Activated CD4-positive, alpha-beta T cell treated with anti-CD3 and anti-CD28 coated beads for 4 hours (primary cell): ENCODE results near the gene GAS7.

Experiments used
- DNase-seq, 2 donors: peaks; one replicate each; pipeline ENCODE4 v3.0.0-alpha.2; 2020

Gene GAS7

DNA sequence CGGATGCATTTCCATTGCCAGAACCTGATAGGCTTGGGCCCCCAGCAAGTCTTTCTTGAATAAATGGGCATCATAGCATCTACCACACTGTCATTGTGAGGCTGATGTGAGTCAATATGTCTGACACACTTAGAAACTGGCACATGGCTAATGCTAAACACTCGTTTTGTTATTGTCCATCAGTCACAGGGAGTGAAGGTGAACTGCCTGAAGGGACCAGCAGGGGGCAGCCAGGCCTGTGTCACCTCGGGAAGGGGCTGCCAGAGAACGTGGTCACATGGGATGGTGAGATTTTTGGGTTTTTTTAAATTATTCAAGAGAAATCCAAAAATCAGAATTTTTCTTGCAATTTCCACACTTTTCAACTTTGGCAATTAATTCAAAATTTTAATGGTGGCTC lies 292.5 kb downstream of the GAS7 start:
- no peak for DNase-seq

DNA sequence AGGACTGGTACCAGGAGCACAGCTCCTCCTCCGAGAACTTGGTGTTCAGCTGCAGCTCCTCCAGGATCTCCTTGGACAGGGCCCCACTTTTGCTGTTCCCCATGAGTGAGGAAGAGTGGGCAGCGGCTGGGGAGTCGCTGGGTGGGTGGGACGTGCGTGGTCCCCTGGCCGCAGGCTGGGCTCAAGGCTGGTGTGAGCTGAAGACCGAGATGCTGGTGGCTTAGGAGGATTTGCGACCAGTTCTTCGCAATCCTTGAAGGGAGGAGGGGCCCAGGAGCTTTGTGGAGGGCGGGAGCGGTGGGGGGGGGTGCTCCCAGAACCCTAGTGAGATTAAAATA lies 293.4 kb downstream of the GAS7 start, which contains the start of gene RCVRN:
Gene RCVRN (minus strand): TSS at position 194 of the 338 bp plus-strand sequence. CDS start 91 bp downstream, at position 103.
- no peak for DNase-seq

DNA sequence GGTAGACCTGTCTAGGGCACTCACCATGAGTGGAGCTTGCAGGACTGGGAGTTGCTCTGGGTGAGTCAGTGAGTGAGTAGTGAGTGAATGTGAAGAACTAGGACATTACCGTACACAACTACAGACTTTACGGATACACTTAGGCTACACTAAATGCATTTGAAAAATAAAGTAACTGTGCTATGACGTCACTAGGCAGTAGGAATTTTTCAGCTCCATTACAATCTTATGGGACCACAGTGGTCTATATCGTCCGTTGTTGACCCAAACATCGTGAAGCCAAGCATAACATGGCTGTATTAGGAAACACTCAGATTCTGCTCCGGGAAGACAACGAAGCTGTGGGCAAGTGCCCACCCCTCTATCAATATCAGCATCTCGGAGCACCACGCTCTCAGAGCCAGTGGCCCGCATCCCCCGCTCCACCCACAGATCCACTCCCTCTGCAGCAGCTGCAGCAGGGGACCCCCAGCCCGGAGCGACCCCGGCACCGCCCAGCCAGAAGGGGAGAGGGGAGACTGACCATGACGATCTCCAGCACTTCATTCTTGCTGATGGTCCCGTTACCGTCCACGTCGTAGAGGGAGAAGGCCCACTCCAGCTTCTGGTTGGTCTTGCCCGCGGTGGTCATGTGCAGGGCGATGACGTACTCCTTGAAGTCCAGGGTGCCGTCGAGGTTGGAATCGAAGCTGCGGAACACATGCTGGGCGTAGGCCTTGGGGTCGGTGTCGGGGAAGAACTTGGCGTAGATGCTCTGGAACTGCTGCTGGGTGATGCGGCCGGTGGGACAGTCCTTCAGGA lies 293.9 kb downstream of the GAS7 start:
- no peak for DNase-seq

DNA sequence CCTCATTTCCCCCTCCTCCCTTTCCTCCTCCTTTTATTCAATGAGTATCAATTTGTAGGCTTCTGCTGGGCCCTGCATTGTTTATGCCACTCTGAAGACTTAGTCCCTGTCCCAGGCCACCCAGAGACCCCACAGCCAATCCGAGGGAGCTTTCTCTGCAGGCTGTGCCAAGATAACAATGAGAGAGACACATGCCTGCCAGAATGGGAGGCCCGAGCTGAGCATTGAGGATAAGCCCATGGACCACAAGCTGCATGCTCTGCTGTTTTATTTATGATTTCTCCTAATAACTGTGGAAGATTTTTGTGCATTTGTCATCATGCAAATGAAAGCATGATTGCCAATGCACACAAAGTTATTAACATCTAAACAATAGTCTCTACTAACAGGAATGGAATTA lies 296.3 kb downstream of the GAS7 start:
- no peak for DNase-seq

DNA sequence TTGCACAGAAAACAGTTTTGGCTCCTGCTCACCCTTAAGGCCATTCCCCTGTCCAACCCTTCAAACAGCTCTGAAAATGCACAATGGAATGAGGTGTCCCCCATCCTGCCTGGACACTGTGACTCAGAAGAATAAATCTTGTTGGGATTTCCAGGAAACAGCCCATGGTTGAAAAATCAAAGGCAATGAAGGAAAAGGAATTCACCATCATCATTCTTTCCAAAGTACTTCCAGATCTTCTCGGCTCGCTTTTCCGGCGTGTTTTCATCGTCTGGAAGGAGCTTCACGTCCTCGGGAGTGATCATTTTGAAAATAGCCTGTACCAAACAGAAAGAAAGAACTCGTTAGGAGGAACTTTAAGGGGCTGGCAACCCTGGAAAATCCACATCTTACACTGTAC lies 297.6 kb downstream of the GAS7 start:
- DNase-seq, result no peak

DNA sequence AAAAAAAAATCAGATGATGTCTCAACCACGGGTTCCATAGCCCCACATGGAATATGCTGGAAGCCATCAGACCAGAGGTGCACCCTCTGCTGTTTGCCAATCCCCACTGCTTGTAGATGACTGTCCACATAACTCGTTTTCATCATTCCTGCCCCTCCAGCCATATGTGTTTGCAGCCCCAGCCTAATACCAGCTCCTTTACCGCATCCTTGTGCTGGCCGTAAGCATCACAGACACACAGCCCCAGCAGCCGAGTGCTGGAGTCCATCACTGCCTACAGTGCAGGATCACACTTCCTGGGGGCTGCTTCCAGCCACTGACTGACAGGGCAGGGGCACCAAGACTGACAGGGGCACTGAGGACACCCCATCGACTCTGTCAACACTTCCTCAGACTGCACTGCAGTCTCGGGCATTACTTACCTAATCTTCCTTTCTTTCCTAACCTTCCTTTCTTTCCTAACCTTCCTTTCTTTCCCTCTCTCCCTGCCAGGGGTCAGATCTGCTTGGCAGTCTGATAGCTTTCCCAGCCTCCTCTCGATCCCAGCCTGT lies 298.3 kb downstream of the GAS7 start:
- no peak for DNase-seq

DNA sequence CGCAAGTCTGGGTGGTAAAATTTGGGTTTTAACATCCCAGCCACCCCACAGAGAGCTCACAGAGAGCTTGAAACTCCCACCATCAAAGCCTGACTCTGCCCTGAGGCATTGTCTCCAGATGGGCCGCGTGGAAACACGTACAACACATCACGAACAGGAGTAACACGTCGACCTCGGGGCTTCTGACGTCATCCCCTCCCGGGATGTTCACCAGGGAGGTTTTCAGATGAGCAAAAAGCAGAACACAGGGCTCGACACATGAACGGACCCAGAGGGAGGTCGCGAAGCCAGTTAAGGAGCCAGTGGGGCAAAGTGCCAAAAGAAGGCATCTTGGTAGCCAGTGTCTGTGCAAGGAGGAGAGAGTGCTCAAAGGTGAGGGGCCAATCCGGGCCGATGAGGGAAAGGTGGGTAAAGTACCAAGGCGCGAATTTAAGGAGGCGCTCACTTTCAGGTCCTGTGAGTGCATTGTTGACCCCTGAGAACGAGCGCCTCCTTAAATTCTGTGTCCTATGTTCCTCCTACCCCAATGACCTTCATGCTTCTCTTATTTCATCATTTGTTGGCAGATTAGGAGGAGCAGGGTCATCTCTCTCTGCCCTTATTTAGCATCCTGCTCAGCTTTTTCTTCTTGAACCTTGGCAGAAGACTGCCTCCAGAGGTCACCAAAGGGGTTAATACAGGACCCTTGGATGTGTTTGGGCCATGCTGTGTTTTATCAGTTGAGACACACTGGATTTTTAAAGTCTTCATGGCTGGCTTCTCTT lies 298.9 kb downstream of the GAS7 start:
- no peak for DNase-seq

DNA sequence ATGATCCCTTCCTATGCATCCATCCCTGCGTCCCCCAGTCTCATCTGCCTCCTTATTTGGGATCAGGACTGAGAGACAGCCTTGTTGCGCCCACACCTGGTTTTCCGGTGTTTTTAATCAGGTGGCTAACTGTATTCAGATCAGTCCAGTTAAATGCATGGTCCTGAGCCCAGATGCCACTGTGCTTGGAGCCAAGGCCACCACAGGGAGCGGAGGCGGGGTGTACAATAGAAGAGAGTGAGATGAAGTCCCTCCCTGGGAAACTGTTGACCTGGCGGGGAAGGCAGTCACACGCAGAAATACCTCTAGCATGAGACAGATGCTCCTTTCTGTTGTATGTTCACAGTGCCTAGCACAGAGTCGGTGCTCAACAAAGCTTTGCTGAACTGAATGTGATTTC lies 299.6 kb downstream of the GAS7 start:
- no peak for DNase-seq

DNA sequence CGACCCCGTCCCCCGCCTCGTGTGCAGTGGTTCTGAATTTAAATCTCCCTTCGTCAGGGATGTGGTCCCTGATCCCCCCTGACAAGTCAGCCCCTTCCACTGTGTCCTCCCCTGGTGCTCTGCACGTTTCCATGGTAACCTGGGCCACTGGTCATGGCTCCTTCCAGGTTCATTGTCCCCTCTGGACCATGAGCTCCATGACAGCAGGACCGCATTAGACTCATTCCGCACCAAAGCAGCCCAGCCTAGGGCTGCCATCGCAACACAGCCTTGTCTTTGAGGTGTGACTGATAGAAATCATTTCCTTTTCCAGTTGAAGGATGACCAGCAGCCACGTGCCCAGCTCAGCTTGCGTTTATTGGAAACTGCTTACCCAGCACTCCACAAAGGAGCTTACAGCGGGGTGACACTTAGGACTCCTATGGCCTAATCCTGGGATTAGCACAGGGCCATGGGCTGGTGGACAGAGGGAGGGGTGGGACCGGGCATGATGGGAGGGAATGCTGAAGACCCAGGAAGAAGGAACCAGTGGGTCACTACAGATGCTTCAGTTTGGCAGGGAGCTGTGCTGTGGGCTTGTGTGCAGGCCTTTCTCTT lies 300.9 kb downstream of the GAS7 start:
- DNase-seq, result no peak

DNA sequence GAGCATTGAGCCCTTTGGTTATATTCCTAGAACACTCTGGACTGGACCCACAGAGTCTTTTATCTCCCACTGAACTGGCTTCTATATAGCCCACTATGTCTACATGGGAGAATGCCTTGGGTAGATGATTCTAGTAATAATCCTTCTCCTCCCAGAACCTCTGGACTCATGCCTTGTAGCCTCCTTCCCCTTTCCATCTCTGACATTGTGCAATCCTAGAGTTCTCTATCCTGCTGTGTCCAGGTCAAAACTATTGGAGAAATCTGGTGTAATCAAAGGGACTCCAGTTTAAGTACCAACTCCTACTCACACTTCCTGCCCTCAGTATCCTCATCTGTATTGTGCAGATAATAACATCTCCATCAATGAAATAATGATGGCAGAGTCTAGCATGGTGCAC lies 302.5 kb downstream of the GAS7 start:
- no peak for DNase-seq

DNA sequence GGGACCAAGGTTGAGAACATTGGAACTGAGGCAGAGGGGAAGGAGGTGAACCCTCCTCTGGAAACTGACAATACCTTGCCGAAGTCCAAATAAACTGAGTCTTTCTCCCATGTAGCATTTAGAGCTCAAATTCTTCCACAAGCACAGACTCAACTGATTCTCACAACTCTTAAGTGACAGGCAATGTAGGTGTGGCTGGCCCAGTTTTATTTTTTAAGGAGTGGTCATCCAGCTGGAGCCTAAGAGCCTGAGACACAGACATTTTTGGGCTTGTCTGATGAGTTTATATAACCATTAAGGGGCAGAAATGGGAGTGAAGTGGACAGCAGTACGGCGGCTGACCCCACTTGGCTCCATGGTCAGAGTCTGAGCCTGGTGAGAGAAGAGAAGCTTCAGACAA lies 304.2 kb downstream of the GAS7 start:
- no peak for DNase-seq

DNA sequence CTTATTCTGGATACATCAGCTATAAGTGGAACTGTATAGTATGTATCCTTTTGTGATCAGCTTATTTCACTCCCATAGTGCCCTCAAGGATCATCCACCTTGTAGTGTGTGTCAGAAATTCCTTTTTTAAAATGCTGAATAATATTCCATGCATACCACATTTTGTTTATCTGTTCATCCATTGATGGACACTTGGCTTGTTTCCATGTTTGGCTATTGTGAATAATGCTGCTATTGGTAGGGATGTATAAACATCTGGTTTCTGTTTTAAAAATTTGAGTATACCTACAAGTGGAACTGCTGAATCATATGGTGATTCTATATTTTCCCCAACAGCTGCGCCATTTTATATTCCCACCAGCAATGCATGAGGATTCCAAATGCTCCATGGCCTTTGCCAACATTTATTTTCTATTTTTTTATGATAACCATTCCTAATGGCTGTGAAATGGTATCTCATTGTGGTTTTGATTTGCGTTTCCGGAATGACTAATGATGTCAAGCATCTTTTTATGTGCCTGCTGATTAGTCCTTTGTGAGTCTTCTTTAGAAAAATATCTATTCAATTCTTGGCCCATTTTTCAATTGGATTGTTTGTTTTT lies 304.9 kb downstream of the GAS7 start:
- DNase-seq, result no peak

DNA sequence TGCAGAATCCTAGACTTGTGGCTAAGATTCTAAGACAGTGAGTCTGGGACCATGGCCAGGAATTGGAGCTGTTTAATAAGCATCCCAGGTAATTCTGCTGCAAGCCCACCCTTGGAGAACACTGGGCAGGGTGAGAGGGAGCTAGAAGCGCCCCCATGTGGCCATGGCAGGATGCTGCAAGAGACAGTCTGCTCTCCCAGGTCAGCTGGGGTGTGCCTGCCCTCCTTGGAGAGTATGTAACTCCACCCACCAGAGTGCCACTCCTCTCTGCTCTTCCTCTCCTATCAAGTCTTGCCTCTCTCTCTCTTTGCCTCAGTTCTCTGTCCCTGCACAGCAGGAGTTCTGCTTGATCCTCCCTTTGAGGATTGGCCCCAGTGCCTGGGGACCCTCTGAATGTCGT lies 308.3 kb downstream of the GAS7 start:
- no peak for DNase-seq

DNA sequence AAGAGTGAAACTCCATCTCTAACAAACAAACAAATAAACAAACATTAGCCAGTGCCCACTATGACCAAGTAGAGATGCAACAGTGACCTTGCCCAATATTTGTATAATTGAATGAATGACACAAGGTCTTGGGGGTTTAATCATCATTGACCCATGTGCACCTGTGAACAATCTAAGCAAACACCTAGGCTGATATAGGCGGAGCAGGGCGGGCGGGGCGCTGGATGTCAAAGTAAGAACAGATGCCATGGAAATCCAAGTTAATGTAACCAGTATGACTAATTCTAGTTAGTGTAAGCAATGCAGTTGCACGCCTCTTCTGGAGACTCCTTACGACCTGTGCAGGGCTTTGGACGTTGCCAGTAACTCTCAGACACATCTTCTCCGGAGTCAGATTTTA lies 310.9 kb downstream of the GAS7 start:
- no peak for DNase-seq

DNA sequence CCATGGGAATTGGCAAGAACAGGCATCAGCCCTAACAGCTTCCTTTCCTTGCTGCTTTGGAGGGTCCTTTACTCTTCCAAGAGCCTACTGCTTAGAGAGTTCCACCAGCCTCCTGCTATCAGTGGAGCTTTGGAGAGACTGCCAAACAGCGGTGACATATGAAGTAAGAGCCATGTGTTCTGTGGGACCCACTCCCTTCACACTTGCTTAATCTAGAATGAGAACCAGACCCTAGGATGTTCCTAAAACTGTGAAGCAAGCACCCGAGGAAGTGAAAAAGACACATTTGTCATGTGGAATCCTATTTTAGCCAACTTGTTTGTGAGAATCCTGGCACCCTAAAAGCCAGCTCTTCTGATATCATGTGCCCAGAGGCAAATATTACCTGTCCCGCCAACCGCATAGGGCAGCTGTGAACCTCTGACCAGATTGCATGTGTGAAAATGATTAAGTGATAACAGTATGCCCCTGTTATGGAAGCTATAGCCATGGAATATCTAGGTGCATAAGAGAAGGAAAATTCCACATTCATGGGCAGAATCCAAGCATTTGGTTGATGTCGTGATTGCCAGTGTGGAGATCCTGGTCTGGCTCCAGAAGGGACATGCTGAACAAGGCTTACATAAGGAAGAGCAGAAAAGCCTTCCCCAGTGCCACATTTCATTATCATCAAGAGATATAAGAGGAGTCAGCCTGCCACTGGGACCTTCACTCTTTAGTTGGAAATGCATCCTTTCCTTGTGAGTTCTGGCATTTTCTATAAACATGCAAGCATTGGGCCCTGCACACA lies 312.1 kb downstream of the GAS7 start:
- no peak for DNase-seq

DNA sequence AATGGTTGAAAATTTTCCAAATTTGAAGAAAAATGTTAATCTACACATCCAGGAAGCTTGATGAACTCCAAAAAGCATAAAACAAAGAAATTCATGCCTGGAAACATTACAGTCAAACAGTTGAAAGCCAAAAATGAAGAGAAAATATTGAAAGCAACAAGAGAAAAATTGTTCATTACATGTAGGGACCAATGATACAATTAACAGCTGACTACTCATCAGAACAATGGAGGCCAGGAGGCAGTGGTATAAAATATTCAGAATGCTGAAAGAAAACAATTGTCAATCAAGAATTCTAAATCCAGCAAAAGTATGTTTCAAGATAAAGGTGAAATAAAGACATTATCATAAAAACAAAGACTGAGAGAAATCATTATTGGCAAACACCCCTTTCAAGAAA lies 315.0 kb downstream of the GAS7 start:
- DNase-seq, result no peak

DNA sequence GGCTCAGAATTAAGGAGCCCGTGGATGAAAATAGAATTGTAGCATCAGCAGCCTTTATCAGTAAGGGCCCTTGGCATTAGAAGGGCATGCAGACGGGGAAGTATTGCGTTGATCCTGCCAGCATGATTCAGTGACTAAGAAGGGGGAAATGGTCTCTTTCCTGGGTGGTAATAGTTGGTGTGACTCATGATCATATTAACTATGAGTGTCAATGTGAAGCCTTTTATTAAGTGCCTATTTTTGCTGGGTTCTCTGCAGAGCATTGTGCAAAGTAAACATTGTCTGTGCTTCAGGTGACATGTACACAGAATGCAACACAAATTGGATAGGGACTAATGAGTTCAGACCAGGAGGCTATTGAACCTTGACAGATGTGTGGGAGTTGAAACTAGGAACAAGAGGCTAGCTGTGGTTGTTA lies 317.8 kb downstream of the GAS7 start:
- DNase-seq, result no peak

DNA sequence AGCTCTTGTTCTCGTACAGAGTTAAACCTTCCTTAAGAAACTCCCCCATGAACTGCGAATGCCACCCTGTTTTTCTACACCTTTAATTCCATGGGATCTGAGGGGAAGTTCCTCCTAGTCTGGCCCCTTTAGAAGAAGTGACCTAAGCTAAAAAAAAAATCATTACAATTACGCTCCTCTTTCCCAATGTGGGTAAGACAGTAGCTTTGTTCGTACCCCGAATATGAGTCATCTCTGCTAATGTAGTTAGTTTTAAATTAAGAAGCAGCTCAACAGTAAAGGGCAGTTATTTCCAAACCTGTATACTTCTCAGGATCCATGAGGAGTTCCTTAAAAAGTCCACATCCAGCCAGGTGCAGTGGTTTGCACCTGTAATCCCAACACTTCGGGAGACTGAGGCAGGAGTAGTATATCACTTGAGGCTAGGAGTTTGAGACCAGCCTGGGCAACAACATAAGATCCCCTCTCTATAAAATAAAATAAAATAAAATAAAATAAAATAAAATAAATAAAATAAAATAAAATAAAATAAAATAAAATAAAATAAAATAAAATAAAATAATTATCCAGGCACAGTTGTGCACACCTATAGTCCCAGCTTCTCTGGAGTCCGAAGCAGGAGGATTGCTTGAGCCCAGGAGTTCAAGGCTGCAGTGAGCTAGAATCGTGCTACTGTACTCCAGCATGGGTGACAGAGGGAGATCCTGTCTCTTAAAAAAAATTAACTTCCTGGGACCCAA lies 319.4 kb downstream of the GAS7 start:
- DNase-seq, result no peak

DNA sequence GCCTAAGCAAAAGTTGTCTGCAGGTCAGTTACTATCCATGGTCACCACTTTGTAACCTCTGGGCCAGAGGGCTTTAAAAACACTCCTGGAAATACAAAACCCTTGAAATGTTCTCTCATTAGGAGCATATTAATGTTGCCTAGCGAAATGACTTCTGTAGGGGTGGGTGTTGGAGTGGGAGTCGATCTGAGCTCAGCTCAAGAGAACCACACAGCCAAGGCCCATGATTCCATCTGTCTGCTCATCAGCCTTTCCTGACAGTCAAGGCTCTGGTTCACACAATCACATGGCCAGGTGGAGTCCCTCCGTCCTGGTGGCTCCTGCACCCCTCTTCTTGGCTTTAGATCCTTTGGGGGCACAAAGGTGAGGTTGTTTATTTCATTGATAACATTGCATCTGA lies 320.1 kb downstream of the GAS7 start:
- no peak for DNase-seq

DNA sequence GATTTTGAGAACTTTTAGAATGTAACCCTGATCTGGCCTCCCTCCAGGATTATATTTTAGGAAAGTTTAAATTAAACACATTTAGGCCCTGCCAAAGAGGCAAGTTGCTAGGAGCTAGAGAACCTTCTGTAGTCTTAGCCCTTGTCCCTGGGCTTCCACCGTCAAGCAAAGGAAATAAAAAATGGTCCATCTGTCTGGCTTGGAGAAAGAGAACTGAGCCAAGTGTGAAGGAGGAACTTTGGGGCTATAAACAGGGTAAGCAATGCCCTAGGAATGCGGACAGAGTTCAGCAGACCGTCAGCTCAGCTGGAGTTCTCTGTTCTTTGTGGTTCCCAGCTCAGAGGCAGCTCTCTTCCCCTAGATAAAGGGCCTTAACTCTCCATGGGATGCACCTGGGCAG lies 323.0 kb downstream of the GAS7 start:
- DNase-seq, result no peak

DNA sequence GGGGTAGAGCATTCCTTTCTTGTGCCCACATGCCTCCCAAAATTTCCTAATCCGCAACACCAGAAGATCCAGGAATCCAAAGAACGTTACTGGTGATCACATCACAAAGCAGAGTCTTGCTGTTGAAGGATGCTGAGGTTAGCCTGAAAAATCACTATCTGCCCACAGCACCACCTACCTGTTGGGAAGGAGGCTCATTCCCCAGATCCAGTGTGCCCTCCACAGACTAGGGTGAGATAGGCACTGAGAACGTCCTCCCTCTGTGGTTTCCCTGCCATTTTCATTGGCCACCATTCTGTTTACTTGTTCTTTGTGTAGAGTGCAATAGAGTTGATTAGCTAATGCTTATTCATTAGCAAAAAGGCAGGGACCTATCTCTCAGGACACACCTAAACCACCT lies 323.7 kb downstream of the GAS7 start:
- DNase-seq, result no peak

DNA sequence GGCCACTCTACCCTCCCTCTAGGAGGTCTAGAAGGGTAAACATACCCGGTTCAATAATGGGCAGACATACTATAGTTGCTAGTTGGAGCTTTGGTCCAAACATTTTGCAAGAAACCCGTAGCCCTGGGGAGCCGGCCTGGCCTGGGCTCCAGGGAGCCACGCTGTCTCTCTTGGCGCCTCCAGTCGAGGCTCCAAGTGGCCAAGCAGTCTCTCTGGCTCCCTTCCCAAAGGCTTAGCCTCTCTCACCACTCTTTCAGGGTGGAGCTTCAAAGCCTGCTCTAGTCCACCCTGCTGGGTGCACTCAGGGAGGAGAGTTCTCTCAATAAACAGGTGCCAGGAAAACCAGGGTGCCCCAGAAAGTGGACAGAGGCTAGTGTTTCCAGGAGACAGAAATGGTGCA lies 325.6 kb downstream of the GAS7 start:
- DNase-seq, result no peak
